NCI-H460 (cell line): ENCODE measurements around the gene SPRED3. TPM values are rescaled to one million over a fixed set of nuclear protein-coding genes. Genes with fewer than 3 reads are reported as not detected.

Source experiments
- DNase-seq: peaks from one replicate; pipeline ENCODE4 v3.0.0-alpha.2; 2016; ENCODE audit warnings: low read depth; ENCODE audit errors: extremely low read depth
- total RNA-seq: library from RNA; depleted of rRNA; stranded (reverse); fragments of >200 nt; shearing (Covaris generic); gene quantifications from 2 replicates; pipeline ENCODE4 v1.2.3, GENCODE V29; 2014

Gene SPRED3
- total RNA-seq, 1 experiment from 2014 or later: 0.97 TPM

GRCh38 chr19:38370299-38370698 lies 18.2 kb upstream of the SPRED3 start:
- no peak for DNase-seq

DNA sequence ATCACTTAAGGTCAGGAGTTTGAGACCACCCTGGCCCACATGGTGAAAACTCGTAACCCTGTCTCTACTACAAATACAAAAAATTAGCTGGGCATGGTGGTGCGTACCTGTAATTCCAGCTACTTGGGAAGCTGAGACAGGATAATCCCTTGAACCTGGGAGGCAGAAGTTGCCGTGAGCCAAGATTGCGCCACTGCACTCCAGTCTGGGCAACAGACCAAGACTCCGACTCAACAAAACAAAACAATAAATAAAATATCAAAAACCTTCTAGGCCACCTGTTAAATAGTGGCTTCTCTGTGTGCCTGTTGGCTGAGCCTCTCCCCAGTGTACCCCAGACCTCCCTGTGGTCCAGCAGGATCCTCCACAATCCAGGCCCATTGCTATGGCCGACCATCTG lies 17.4 kb upstream of the SPRED3 start:
- no peak for DNase-seq

DNA sequence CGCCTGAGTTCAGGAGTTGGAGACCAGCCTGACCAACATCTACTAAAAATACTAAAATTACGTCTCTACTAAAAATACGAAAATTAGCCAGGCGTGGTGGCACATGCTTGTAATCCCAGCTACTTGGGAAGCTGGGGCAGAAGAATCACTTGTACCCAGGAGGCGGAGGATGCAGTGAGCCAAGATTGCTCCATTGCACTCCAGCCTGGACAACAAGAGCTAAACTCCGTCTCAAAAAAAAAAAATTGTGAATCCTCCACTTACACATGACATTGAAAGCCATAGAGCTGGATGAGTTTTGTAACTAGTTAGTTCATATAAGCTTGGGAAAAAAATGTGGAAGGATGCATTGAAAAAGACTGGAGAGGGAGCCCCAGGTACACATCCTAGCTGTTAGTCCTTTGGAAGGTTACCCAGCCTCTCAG lies 14.6 kb upstream of the SPRED3 start:
- DNase-seq: no peak

DNA sequence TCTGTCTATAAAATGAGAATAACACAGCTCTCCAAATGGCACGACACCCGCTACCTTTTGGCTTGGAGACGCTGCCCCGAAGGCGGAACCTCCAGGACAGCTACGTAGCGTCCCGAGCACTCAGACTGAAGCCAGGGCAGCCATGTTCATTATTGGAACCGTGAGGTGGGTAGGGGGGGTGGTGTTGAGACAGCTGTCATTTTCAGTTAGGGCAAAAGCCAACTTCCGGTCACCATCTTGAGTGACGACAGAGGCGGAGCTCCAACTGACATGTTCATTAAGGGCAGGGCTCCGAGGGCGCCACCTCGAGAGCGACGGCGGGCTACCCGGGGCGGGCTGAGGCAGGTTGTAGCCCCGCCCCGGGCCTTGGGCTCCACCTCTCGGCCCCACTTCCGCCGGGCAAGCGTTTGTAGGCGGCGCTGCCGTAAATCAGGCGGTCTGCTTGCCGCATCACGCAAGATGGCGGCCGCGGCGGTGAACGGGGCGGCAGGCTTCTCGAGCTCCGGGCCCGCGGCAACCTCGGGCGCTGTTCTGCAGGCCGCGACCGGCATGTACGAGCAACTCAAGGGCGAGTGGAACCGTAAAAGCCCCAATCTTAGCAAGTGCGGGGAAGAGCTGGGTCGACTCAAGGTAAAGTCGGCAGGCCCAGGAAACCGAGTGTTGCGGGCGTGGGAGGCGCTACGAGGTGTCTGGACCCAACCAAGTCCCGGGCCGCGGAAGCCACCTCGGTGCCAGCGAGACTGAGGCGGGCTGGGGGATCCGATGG lies 14.0 kb upstream of the SPRED3 start, which contains the start of gene PSMD8:
Gene PSMD8, plus strand, starts transcription at position 240 of the 766 bp plus-strand sequence. Its CDS starts 31 bp downstream, at position 271.
- peak; percentile 97 for DNase-seq

GRCh38 chr19:38375098-38375493 lies 13.4 kb upstream of the SPRED3 start:
- DNase-seq: no peak

DNA sequence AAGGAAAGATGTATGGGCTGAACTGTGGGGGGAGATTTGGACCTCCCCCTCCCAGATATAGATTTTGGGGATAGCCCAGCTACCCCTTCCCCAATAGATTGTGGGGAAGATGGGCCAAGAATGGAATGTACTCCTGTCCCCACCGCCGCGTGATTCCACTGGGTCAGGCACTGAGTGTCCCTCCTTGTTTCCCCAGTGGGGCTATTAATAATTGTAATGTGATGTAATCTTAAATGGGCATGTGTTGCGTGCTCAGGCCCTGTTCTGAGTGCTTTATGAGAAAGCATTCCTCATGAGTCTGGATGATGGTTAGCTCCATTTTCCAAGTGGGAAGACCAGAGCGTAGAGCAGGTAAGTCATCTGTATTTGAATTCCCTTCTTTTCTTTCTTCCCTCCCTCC lies 12.7 kb upstream of the SPRED3 start:
- no peak for DNase-seq

DNA sequence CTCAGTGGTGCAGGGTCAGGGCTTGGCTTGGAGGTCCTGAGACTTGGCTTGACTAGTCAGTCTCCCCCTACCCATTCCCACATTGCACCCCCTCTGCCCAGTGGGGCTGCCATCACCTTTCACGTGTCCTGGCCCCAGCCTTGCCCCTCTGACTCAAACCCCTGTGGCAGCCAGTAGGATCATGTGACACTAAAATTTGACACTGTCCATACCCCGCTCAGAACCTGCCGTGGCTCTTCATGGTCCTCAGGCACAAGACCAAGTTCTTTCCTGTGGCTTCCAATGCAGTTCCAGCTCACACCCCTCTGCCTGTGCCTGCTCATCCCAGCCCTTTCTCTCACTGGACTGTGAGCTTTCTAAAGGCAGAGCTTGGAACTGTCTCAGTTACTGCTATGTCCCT lies 11.9 kb upstream of the SPRED3 start:
- no peak for DNase-seq

GRCh38 chr19:38377052-38377451 lies 11.4 kb upstream of the SPRED3 start:
- DNase-seq: no peak

DNA sequence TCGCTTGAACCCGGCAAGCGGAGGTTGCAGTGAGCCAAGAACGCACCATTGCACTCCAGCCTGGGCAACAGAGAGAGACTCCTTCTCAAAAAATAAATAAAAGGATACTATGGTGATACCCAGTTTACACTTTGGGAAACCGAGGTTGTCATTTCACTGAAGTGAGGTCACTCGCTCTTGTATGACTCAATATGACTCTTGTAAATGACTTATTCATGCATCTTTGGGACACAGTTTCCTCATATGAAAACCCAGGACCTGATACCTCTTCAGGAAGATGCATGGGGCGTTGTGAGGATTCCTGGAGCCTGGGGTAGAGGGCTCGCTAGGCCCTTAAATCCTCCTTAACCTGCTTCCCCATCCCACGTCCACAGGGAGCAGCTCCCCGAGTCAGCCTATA lies 9.6 kb upstream of the SPRED3 start:
- DNase-seq: no peak

DNA sequence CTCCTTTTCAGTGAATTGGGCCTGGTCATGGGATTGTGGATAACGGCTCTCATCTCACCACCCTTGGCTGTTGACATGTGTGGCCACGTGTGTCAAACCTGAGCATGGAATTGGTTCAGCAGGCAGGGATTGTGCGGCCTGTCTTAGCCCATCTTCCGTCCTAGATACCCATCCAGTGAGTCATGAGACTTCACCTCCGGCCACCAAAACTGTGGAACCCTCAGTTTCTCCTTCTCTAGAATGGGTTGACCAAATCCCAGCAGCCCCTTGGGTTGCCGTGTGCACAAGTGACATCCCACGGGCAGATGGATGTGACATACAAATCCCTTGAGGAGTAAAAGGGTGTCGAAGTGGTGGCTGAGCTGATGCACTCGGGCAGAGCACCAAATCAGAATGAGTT lies 7.4 kb upstream of the SPRED3 start:
- no peak for DNase-seq

DNA sequence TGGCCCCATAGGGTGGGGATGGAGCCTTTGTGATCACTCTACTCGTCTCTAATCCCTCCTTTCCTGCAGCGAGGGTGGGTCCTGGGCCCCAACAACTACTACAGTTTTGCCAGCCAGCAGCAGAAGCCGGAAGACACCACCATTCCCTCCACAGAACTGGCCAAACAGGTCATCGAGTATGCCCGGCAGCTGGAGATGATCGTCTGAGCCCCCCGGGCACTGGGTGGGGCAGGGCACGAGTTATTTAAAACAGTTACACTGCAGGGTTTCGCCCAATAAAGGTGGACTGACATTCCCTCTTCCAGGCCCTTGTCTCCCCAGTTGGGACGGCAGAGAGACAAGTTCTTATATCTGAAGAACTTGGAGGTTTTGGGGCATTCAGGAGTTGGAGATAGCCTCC lies 5.3 kb upstream of the SPRED3 start:
- DNase-seq: no peak

GRCh38 chr19:38383743-38384142 lies 4.8 kb upstream of the SPRED3 start:
- no peak for DNase-seq

GRCh38 chr19:38384209-38385027 lies 4.1 kb upstream of the SPRED3 start:
- DNase-seq: peak; percentile 35

DNA sequence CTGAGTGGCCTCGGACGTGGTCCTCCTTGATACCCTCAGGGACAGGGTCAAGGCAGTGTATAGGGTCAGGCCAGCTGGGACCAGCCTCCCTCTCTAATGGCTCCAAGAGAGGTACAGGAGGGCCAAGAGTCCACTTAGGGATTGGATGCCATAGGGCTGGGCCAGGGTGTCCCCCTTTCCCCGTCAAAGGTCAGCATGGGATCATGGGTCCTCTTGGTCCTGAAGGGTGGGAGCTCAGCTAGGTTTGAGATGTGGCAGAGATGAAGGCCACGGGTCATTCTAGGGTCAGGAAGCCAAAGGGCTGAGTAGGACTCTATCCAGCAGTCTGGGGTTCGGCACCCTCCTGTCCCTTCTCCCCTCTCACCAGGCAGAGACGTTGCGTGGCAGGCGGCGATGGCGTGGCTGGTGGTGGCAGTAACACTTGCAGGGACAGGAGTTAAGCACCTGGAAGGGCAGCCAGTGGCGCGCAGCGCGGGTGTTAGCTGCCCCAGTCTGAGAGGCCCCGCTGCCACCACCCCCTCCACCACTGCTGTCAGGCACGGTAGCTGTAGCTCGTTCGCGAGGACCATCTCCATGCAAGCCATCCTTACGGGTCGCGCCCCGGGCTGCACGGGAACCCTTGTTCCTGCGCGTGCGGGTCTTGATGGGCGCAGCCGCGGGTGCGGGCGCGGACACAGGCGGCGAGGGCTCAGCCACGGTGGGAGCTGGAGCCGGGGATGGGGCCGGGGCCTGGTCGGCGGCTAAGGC lies 3.3 kb upstream of the SPRED3 start:
- DNase-seq: no peak

GRCh38 chr19:38385804-38386257 lies 2.7 kb upstream of the SPRED3 start:
- no peak for DNase-seq

DNA sequence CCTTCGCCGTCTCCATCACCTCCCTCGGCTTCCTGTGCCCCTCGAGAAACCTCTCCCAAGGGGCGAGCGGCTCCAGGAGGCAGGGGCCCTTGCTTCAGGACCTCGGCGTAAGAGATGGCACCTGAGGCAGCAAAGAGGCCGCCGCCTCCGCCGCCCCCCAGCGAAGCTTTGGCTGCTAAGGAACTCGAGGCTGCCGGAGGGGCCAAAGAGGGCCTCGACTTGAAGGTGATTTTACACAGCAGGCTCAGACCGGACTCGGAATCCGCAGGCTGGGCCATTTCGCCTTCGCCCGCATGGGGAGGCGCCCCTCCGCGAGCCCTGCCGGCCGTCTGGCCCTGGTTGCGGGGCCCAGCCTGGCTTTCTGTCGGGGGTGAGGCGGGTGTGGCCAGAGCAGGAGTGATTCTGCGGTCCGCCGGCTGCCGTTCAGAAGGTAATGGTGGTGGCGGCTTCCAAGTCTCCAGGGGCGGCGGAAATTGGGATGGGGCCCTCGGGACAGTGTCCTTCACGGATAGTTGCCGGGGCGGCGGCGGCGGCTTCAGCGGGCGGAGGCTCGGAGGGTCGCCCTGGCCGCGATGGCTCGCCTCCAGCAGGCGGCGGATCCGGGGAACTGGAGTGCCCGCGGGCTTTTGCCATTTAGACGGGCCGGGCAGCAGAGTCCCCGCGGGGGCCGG lies 2.1 kb upstream of the SPRED3 start:
- DNase-seq: no peak

GRCh38 chr19:38386971-38387549 lies 1.4 kb upstream of the SPRED3 start:
- no peak for DNase-seq

DNA sequence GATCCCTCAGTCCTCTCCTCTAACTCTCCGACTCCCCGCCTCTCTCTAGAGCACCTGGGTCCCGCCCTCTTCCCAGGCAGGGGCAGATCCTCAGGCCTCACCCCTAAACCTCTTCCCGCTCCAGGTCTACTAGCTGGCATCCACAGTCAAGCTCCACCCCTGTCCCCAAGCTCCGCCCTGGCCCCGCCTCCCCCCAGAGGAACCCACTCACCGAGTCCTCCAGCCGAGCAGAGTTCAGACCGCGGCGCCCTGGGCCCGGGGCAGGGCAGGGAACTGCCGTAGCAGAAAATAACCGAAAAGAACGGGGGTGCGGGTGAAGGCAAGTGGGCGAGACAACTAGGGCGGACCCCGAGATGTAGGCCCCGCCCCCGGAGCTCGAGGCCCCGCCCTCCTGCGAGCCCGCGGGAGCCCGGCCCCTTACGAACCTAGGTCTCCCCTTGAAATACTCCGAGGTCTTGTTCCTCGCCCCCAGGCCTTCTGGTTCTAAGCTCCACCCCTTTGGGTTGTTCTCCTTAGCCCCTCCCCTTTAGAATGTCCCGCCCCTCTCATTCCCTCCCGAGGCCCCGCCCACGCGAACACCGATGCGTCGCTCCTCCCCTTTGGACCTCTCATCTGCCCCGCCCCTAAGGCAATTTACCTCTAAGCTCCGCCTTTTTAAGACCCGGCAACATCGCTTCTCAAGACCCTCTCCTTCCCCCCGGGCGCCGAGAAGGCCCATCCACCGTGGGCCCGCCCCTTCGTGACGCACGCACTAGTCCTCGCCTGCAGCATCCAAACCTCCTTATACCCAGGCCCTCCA lies 748 bp upstream of the SPRED3 start, which contains the start of gene GGN:
Gene GGN, minus strand, starts transcription at position 485 of the 799 bp plus-strand sequence. CDS start 773 bp downstream, outside the sequence.
- DNase-seq: peak; percentile 69
